ENCODE data around the gene ADGRL3.

The ADGRL3 gene

GRCh38 chr4:61294936-61295335 is 94.8 kb downstream of the ADGRL3 start:
- H3K4me1 Mint-ChIP-seq = no peaks in the 10 kb centered on the region
- H3K4me3 Mint-ChIP-seq = no peak overlapping the region
- H3K9me3 Mint-ChIP-seq = no peaks in the 10 kb centered on the region
- H3K36me3 Mint-ChIP-seq = no peaks in the 10 kb centered on the region
- H3K27me3 Mint-ChIP-seq = no peaks in the 10 kb centered on the region
- H3K27ac Mint-ChIP-seq = no peak overlapping the region

- no peaks in the 10 kb centered on the region for H3K9me3 Mint-ChIP-seq
These were observed 96.0 kb downstream of the ADGRL3 start for GRCh38 chr4:61296144-61296543.

GRCh38 chr4:61298178-61298740 is 98.1 kb downstream of the ADGRL3 start:
- no peaks in the 10 kb centered on the region for H3K27me3 Mint-ChIP-seq
- no peaks in the 10 kb centered on the region for H3K4me1 Mint-ChIP-seq
- no peaks in the 10 kb centered on the region for H3K36me3 Mint-ChIP-seq
- H3K9me3 Mint-ChIP-seq = no peaks in the 10 kb centered on the region
- H3K27ac Mint-ChIP-seq = no peak overlapping the region
- H3K4me3 Mint-ChIP-seq = no peak overlapping the region

More at GRCh38 chr4:61296144-61296543, 96.0 kb downstream of the ADGRL3 start:
- no peak overlapping the region for H3K4me3 Mint-ChIP-seq
- no peak overlapping the region for H3K27ac Mint-ChIP-seq
- no peaks in the 10 kb centered on the region for H3K36me3 Mint-ChIP-seq
- H3K4me1 Mint-ChIP-seq = no peaks in the 10 kb centered on the region
- no peaks in the 10 kb centered on the region for H3K27me3 Mint-ChIP-seq

GRCh38 chr4:61299316-61299715 is 99.2 kb downstream of the ADGRL3 start:
- no peaks in the 10 kb centered on the region for H3K27me3 Mint-ChIP-seq
- no peaks in the 10 kb centered on the region for H3K4me1 Mint-ChIP-seq
- H3K9me3 Mint-ChIP-seq = no peaks in the 10 kb centered on the region
- no peak overlapping the region for H3K4me3 Mint-ChIP-seq
- no peaks in the 10 kb centered on the region for H3K36me3 Mint-ChIP-seq
- no peak overlapping the region for H3K27ac Mint-ChIP-seq

- Mint-ChIP-seq H3K27ac (no peak overlapping the region), H3K4me1 (no peaks in the 10 kb centered on the region), H3K36me3 (no peaks in the 10 kb centered on the region), H3K4me3 (no peak overlapping the region), H3K27me3 (no peaks in the 10 kb centered on the region), H3K9me3 (no peaks in the 10 kb centered on the region)
These were observed 100.2 kb downstream of the ADGRL3 start for GRCh38 chr4:61300266-61300844.

GRCh38 chr4:61301271-61301670 is 101.1 kb downstream of the ADGRL3 start:
- Mint-ChIP-seq H3K36me3 (no peaks in the 10 kb centered on the region), H3K9me3 (no peaks in the 10 kb centered on the region), H3K4me3 (no peak overlapping the region), H3K27me3 (no peaks in the 10 kb centered on the region), H3K4me1 (no peaks in the 10 kb centered on the region), H3K27ac (no peak overlapping the region)

GRCh38 chr4:61308033-61308432 is 107.9 kb downstream of the ADGRL3 start:
- Mint-ChIP-seq H3K4me1 (no peaks in the 10 kb centered on the region), H3K36me3 (no peaks in the 10 kb centered on the region), H3K27me3 (no peaks in the 10 kb centered on the region), H3K9me3 (peaks cover 7% of the 10 kb centered on the region), H3K27ac (no peak overlapping the region), H3K4me3 (no peak overlapping the region)

GRCh38 chr4:61309616-61310015 is 109.5 kb downstream of the ADGRL3 start:
- H3K36me3 Mint-ChIP-seq = no peaks in the 10 kb centered on the region
- H3K4me1 Mint-ChIP-seq = no peaks in the 10 kb centered on the region
- peaks cover 11% of the 10 kb centered on the region for H3K9me3 Mint-ChIP-seq
- H3K27ac Mint-ChIP-seq = no peak overlapping the region
- H3K27me3 Mint-ChIP-seq = no peaks in the 10 kb centered on the region
- no peak overlapping the region for H3K4me3 Mint-ChIP-seq

- Mint-ChIP-seq H3K36me3 (no peaks in the 10 kb centered on the region), H3K27me3 (no peaks in the 10 kb centered on the region), H3K4me1 (no peaks in the 10 kb centered on the region), H3K9me3 (peaks cover 23% of the 10 kb centered on the region), H3K4me3 (no peak overlapping the region), H3K27ac (no peak overlapping the region)
These were observed 112.4 kb downstream of the ADGRL3 start for GRCh38 chr4:61312526-61312925.

- Mint-ChIP-seq H3K27me3 (no peaks in the 10 kb centered on the region), H3K27ac (no peak overlapping the region), H3K4me3 (no peak overlapping the region), H3K9me3 (peaks cover 18% of the 10 kb centered on the region), H3K36me3 (no peaks in the 10 kb centered on the region), H3K4me1 (no peaks in the 10 kb centered on the region)
These were observed 118.3 kb downstream of the ADGRL3 start for GRCh38 chr4:61318431-61318830.

- H3K36me3 Mint-ChIP-seq = no peaks in the 10 kb centered on the region
- peaks cover 23% of the 10 kb centered on the region for H3K9me3 Mint-ChIP-seq
- no peaks in the 10 kb centered on the region for H3K4me1 Mint-ChIP-seq
- H3K27me3 Mint-ChIP-seq = no peaks in the 10 kb centered on the region
- no peak overlapping the region for H3K4me3 Mint-ChIP-seq
- H3K27ac Mint-ChIP-seq = no peak overlapping the region
These were observed 119.0 kb downstream of the ADGRL3 start for GRCh38 chr4:61319156-61319555.

GRCh38 chr4:61320154-61320553 is 120.0 kb downstream of the ADGRL3 start:
- no peak overlapping the region for H3K27ac Mint-ChIP-seq
- H3K27me3 Mint-ChIP-seq = no peaks in the 10 kb centered on the region
- no peak overlapping the region for H3K4me3 Mint-ChIP-seq
- H3K4me1 Mint-ChIP-seq = no peaks in the 10 kb centered on the region
- H3K9me3 Mint-ChIP-seq = peaks cover 14% of the 10 kb centered on the region
- no peaks in the 10 kb centered on the region for H3K36me3 Mint-ChIP-seq

- Mint-ChIP-seq H3K36me3 (no peaks in the 10 kb centered on the region), H3K4me1 (no peaks in the 10 kb centered on the region), H3K4me3 (no peak overlapping the region), H3K27me3 (no peaks in the 10 kb centered on the region), H3K9me3 (peaks cover 14% of the 10 kb centered on the region), H3K27ac (no peak overlapping the region)
These were observed 120.5 kb downstream of the ADGRL3 start for GRCh38 chr4:61320631-61321030.

GRCh38 chr4:61332693-61333092 is 132.6 kb downstream of the ADGRL3 start:
- H3K27ac Mint-ChIP-seq = no peak overlapping the region
- no peaks in the 10 kb centered on the region for H3K4me1 Mint-ChIP-seq
- H3K36me3 Mint-ChIP-seq = no peaks in the 10 kb centered on the region
- H3K4me3 Mint-ChIP-seq = no peak overlapping the region
- H3K9me3 Mint-ChIP-seq = peaks cover 4% of the 10 kb centered on the region
- no peaks in the 10 kb centered on the region for H3K27me3 Mint-ChIP-seq

- H3K36me3 Mint-ChIP-seq = no peaks in the 10 kb centered on the region
- no peaks in the 10 kb centered on the region for H3K27me3 Mint-ChIP-seq
- H3K9me3 Mint-ChIP-seq = peaks cover 6% of the 10 kb centered on the region
- no peak overlapping the region for H3K27ac Mint-ChIP-seq
- H3K4me3 Mint-ChIP-seq = no peak overlapping the region
- no peaks in the 10 kb centered on the region for H3K4me1 Mint-ChIP-seq
These were observed 133.4 kb downstream of the ADGRL3 start for GRCh38 chr4:61333490-61333889.

GRCh38 chr4:61335241-61335763 is 135.2 kb downstream of the ADGRL3 start:
- no peaks in the 10 kb centered on the region for H3K36me3 Mint-ChIP-seq

GRCh38 chr4:61336488-61336887 is 136.4 kb downstream of the ADGRL3 start:
- peaks cover 6% of the 10 kb centered on the region for H3K9me3 Mint-ChIP-seq
- no peaks in the 10 kb centered on the region for H3K4me1 Mint-ChIP-seq
- H3K27ac Mint-ChIP-seq = no peak overlapping the region
- H3K27me3 Mint-ChIP-seq = no peaks in the 10 kb centered on the region
- no peaks in the 10 kb centered on the region for H3K36me3 Mint-ChIP-seq
- no peak overlapping the region for H3K4me3 Mint-ChIP-seq

More at GRCh38 chr4:61335241-61335763, 135.2 kb downstream of the ADGRL3 start:
- H3K9me3 Mint-ChIP-seq = peaks cover 6% of the 10 kb centered on the region
- H3K27me3 Mint-ChIP-seq = no peaks in the 10 kb centered on the region
- H3K27ac Mint-ChIP-seq = no peak overlapping the region
- no peaks in the 10 kb centered on the region for H3K4me1 Mint-ChIP-seq
- no peak overlapping the region for H3K4me3 Mint-ChIP-seq
